NB4 (cell line): ENCODE data around the gene OTOP2.

Source experiments
- POLR2A ChIP-seq: IDR thresholded peaks from 2 replicates; pipeline ENCODE4 v1.6.1; 2011; ENCODE audit warnings: mild to moderate bottlenecking; ENCODE audit not compliant: insufficient read length; ENCODE audit errors: extremely low read depth
- TF ChIP-seq, protein P1 (sequence below): IDR thresholded peaks from one replicate; pipeline ENCODE4 v1.5.1; 2012; ENCODE audit warnings: low read depth, low read length
- TF ChIP-seq, protein P2 (sequence below): IDR thresholded peaks from 2 replicates; pipeline ENCODE4 v1.6.1; 2011; ENCODE audit warnings: low read depth, low read length

DNA sequence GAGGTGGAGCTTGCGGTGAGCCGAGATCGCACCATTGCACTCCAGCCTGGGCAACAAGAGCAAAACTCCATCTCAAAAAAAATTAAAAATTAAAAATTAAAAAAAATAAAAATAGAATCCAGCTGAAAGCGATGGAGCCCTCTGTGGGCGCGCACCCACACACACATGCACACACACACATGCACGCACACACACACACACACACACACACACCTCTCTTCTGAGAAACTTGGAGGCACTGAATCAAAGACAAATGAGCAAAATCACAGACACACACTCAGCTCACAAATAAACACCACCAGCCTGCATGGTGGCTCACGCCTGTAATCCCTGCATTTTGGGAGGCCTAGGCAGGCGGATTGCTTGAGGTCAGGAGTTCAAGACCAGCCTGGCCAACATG, 21.0 kb upstream of the OTOP2 start:
- no peak for TF ChIP-seq POLR2A
- TF ChIP-seq, protein P1, sequence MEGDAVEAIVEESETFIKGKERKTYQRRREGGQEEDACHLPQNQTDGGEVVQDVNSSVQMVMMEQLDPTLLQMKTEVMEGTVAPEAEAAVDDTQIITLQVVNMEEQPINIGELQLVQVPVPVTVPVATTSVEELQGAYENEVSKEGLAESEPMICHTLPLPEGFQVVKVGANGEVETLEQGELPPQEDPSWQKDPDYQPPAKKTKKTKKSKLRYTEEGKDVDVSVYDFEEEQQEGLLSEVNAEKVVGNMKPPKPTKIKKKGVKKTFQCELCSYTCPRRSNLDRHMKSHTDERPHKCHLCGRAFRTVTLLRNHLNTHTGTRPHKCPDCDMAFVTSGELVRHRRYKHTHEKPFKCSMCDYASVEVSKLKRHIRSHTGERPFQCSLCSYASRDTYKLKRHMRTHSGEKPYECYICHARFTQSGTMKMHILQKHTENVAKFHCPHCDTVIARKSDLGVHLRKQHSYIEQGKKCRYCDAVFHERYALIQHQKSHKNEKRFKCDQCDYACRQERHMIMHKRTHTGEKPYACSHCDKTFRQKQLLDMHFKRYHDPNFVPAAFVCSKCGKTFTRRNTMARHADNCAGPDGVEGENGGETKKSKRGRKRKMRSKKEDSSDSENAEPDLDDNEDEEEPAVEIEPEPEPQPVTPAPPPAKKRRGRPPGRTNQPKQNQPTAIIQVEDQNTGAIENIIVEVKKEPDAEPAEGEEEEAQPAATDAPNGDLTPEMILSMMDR: no peak
- TF ChIP-seq, protein P2, sequence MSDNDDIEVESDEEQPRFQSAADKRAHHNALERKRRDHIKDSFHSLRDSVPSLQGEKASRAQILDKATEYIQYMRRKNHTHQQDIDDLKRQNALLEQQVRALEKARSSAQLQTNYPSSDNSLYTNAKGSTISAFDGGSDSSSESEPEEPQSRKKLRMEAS: no peak
